ENCODE measurements around the gene CCL25.
"Not testable (repeated sequence)": the region's sequence is repeated elsewhere in the genome, so short reads cannot be mapped to it uniquely, and the experiment has no call there.

CCL25 gene

GRCh38 chr19:8085598-8086408 is 33.2 kb downstream of the CCL25 start:
- DNase-seq (ENCODE audit: low read depth in 3 of 3) = peak in 1 of 3 experiments; percentile 5

DNA sequence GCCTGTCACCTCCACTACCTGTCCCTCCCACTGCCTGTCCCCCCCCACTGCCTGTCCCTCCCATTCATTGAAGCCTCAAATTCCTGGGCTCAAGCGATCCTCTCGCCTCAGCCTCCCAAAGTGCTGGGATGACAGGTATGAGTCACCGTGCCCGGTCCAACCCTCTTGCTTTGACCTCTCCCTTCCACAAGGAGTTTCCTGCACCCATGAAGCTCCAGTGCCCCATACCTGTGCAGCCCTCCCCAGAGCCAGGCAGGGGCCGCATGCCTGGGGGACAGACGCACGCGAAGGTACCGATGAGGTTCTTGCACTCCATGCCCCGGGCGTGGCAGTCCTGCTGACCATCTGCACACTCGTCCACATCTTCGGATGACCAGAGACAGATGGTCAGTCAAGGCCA is 34.3 kb downstream of the CCL25 start:
- DNase-seq (ENCODE audit: low read depth in 3 of 3) = no peak

DNA sequence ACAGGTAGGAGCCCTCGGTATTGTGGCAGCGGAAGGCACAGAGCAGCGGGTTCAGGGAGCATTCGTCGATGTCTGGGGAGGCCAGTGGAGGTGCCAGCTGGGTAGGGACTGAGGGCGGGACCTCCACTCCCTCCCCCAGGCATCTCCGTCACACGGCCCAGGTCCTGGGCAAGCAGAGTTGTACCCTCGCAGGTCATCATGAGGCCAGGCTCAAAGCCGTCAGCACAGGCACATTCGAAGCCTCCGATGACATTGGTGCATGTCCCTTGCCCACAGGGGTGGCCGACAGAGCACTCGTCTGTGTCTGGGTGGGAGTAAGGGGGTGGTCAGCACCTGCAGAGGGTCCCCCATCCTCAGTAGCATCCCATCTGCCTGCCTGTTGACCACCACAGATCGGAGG is 35.3 kb downstream of the CCL25 start:
- no peak for DNase-seq (ENCODE audit: low read depth in 3 of 3)

- no peak for DNase-seq (ENCODE audit: low read depth in 3 of 3)
Observed at GRCh38 chr19:8088752-8089663, 36.4 kb downstream of the CCL25 start.

- no peak for DNase-seq (ENCODE audit: low read depth in 3 of 3)
Observed at GRCh38 chr19:8089664-8090601, 37.4 kb downstream of the CCL25 start.

DNA sequence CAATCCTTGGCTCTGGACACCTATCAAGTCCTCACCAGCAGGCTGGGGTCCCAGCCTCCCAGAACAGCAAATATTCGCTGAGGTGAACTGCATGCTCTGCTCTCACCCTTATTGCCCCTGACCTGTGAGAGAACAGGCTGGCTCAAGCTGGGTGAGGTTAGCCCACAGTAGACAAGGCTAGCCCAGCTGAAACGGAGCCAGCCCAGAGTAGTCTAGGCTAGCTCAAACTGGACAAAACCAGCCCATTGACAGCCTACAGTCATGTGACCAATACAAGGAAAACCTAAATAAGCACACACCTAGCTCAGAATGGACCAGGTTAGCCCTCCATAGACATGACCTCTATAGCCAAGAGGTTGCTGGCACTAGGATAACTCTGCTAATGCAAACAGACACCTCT is 38.4 kb downstream of the CCL25 start:
- no peak for DNase-seq (ENCODE audit: low read depth in 3 of 3)

GRCh38 chr19:8093740-8094139 is 41.2 kb downstream of the CCL25 start:
- DNase-seq (ENCODE audit: low read depth in 3 of 3) = no peak

DNA sequence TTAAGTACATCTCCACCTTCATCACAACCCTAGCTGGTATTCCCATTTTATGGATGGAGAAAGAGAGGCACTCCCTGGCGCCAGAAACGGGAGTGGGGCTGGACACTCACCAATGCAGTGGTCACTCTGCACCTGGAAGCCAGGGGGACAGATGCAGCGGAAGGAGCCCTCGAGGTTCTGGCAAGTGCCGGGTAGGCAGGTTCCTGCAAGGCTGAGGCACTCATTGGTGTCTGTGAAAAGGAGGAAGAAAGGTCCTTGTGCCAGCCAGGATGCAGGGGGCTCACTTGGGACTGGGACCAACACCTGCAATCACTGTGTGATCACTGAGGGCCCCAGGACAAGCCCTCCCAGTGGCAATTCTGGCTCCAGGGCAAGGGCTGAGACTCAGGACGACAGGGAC is 41.8 kb downstream of the CCL25 start:
- no peak for DNase-seq (ENCODE audit: low read depth in 3 of 3)

- DNase-seq (ENCODE audit: low read depth in 3 of 3) = no peak
Observed at GRCh38 chr19:8095354-8095886, 42.9 kb downstream of the CCL25 start.

GRCh38 chr19:8096071-8096470 is 43.5 kb downstream of the CCL25 start:
- DNase-seq (ENCODE audit: low read depth in 3 of 3) = no peak

DNA sequence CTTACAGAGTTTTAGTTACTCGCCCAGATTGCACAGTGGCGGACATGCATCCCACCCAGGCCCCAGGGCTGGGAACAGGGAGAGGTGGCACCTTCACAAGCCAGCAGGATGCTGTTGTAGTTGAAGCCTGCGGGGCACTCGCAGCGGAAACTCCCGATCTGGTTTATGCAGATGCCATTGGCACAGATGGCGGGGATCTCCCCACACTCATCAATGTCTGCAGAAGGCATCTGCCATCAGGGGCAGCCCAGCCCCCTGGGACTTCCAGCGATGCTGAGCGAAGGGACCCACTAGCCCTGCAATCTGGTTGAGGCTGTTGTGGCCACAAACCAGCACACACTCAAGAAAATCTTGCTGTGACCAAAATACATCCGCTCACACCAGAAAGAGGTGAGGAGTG is 44.6 kb downstream of the CCL25 start:
- DNase-seq (ENCODE audit: low read depth in 3 of 3) = no peak

DNA sequence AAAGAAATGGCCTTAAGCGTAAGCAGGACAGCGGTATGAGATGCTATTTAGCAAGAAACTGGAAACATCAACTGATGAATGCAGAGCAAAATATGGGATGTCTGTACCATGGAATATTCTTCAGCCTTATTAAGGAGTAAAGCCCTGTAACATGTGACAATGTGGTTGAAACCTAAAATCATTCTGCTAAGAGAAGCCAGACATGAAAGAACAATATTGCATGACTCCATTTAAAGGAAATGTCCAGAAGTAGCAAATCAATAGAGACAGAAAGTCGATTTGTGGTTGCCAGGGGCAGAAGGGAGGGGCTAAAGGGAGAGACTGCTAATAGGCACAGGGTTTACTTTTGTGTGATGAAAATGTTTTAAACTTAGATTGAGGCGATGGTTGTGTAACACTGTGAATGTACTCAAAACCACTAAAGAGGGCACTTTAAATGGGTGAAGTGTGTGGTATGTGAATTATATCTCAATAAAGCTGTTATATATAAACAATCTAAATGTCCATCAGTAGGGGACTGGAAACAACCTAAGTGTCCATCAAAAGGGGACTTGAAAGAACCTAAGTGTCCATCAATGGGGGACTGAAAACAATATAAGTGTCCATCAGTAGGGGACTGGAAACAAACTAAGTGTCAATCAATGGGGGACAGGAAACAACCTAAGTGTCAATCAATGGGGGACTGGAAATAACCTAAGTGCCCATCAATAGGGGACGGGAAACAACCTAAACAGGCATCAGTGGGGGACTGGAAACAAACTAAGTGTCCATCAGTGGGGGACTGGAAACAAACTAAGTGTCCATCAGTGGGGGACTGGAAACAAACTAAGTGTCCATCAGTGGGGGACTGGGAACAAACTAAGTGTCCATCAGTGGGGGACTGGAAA is 45.4 kb downstream of the CCL25 start:
- DNase-seq (ENCODE audit: low read depth in 3 of 3) = no peak

DNA sequence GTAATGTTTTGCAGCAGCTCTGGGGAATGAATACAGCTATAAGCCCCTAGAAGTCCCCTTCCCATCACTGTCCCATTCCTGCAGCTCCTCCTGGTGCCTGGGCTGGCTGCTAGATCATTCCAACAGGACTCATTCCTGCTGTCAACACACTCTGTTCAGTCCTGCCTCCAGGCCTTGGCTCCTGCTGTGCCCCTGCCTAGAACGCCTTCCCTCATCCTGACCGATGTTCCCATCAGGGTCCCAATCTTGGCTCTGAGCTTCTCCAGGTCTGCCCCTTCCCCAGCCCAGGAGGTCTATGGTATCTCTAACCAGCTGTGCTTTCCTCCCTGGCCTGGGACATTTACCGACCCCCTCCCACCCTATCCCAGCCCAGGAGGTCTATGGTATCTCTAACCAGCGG is 48.8 kb downstream of the CCL25 start:
- DNase-seq (ENCODE audit: low read depth in 3 of 3) = no peak

GRCh38 chr19:8101910-8102309 is 49.4 kb downstream of the CCL25 start:
- DNase-seq (ENCODE audit: low read depth in 3 of 3) = not testable (repeated sequence)

DNA sequence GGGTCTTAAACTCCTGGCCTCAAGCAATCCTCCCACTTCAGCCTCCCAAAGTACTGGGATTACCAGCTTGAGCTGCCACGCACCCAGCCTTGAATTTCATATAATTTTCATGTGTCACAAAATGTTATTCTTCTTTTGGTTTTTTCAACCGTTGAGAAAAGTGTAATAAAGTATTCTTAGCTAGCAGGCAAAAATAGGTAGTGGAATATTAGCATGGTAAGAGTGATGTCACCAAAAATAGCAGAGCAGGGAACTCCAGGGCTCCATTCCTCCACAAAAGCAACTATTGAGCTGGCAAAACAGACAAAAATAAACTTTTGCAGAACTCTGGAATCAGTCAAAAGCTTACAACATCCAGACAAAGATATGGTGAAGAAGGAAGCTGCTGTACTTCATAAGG is 52.9 kb downstream of the CCL25 start:
- DNase-seq (ENCODE audit: low read depth in 3 of 3) = no peak

DNA sequence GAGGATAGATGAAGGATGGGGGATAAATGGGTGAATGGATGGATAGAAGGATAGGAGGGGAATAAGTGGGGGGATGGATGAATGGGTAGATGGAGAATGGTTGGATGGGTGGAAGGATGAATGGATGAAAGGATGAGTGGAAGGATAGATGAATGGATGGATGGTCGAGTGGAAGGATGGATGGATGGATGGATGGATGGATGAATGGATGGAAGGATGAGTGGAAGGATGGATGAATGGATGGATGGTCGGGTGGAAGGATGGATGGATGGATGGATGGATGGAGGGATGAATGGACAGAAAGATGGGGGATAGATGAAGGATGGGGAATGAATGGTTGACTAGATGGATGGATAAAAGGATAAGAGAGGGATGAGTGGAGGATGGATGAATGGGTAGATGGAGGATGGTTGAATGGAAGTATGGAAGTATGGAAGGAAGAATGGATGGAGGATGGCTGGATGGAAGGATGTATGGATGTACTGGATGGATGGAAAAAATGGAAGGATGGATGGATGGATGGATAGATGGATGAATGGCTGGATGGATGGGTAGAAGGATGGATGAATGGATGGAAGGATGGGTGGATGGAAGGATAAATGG is 54.8 kb downstream of the CCL25 start:
- DNase-seq (ENCODE audit: low read depth in 3 of 3) = no peak

- DNase-seq (ENCODE audit: low read depth in 3 of 3) = no peak
Observed at GRCh38 chr19:8108560-8109445, 56.2 kb downstream of the CCL25 start.

DNA sequence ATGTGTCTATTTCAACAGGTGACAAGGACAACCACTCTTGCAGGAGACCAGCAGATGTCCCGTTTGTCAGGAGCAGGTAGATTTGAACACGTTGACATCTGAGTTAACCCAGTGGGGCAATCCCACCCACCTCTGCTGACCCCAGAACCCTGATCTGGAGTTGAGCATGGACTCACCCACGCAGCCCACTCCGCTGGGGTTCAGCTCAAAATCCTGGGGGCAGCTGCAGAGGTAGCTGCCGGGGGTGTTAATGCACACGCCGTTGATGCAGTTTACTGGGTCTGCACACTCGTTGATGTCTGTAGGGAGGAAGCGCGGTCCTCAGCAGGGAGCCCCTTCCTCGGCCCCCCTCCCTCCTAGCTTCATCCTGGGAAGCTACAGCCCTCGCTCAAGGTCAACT is 56.9 kb downstream of the CCL25 start:
- no peak for DNase-seq (ENCODE audit: low read depth in 3 of 3)
